H54 (cell line): Measurements from ENCODE around the gene RBBP8NL.

Source experiments
- DNase-seq: peaks from one replicate; pipeline ENCODE4 v3.0.0; 2011; ENCODE audit warnings: low spot score, mixed read lengths; ENCODE audit not compliant: insufficient read length
- FAIRE-seq: peaks from 3 replicates; lab custom pipeline; 2011; peaks lifted over from hg19 to GRCh38; lab: Jason Lieb, UNC
- POLR2A ChIP-seq: IDR thresholded peaks from 2 replicates; pipeline ENCODE4 v1.6.1; 2011; ENCODE audit warnings: low read depth, mild to moderate bottlenecking, low read length

The RBBP8NL gene, protein sequence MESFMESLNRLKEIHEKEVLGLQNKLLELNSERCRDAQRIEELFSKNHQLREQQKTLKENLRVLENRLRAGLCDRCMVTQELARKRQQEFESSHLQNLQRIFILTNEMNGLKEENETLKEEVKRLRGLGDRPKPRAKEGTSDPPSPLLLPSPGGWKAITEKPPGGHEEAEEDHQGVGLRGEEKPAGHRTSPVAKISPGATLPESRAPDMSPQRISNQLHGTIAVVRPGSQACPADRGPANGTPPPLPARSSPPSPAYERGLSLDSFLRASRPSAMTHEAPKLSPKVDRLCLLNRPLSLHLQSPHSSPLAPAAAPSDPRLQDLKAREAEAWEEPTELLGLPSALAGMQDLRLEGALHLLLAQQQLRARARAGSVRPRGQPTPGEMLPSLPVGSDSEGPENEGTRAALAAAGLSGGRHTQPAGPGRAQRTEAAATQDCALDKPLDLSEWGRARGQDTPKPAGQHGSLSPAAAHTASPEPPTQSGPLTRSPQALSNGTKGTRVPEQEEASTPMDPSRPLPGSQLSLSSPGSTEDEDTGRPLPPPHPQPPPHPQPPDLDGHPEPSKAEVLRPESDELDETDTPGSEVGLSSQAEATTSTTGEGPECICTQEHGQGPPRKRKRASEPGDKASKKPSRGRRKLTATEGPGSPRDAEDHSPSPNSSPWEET

GRCh38 chr20:62427172-62428001, at the start of gene RBBP8NL:
TSS of gene RBBP8NL (minus strand) at chr20:62427539. CDS start at chr20:62419647, 7,892 bp downstream.
- TF ChIP-seq POLR2A = no peak
- FAIRE-seq (no peak), DNase-seq (no peak)

DNA sequence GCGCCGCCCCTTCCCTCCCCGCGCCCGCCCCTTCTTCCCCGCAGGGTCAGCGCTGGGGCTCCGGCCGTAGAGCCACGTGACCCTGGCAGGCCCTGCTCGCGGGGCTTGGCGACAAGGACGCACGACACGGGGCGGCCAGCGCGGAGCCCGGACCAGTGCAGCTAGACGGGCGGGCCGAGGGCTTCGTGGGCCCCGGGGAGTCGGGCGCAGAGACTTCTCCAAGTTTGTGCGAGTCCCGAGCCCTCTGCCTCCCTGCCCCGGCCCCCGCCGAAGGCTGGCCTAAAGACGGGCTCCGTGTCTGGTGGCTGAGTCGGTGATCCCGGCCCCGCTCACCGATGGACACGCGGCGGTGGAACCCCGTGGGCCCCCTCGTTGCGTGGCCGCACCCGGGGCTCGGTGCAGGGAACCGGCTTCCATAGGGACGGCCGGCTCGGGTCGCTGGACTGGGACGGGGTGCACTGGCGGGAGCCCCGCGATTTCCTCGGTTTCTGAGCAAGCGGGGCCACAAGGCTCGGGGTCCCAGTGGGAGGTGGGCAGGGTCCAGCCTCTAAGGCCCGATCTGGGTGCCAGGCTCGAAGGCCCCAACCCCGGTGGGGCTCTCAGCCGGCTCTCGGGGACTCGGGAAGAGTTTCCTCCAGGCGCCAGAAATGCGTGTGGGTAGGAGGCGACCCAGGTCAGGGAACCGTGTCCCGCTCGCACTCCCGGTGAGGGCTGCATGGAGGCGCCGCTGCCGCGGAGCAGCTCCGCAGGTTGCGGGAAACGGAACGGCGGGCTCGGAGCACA, 48.9 kb upstream of the RBBP8NL start:
- DNase-seq (no peak), FAIRE-seq (no peak)
- no peak for TF ChIP-seq POLR2A

DNA sequence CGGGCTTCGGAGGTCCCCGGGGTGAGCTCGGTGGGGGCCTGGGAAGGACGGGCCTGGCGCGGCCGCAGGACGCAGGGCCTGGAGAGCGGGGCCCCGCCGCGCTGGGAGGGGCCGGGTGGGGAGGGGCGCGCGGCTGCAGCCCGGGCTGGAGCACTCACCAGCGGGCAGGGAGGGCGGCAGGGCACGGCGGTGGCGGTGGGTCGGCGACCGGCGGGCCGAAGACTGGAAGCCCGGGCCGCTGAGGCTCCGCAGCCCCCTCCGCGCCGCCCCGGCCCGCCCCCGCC, 48.4 kb upstream of the RBBP8NL start, which contains the start of gene GATA5:
Gene GATA5, minus strand, starts transcription at position 224 of the 284 bp plus-strand sequence. CDS start 474 bp downstream, outside the sequence.
- FAIRE-seq = no peak
- no peak for DNase-seq
- TF ChIP-seq POLR2A = no peak

- no peak for FAIRE-seq
- DNase-seq = no peak
- no peak for TF ChIP-seq POLR2A
These were observed 47.9 kb upstream of the RBBP8NL start for GRCh38 chr20:62475027-62475771.

DNA sequence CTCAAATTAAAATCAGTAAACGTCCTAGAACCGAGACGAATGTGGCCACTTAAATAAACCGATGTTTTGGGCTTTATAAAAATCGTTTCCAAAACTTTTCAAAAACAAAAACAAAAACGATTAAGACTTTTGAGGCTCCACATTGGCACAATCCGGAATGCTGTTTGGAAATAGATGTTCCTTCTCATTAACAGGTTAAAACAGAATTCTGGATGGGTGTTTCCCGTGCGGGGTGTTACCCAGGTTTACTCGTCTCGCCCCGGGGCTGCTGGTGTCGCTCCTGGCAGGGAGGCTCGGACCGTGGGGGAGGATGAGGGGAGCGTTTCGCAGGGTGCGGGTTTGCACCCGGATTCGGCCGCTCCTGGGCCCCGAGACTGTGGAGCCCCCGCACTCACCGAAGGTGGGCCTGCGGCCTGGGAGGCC, 47.3 kb upstream of the RBBP8NL start:
- TF ChIP-seq POLR2A = no peak
- DNase-seq = no peak
- FAIRE-seq = no peak

DNA sequence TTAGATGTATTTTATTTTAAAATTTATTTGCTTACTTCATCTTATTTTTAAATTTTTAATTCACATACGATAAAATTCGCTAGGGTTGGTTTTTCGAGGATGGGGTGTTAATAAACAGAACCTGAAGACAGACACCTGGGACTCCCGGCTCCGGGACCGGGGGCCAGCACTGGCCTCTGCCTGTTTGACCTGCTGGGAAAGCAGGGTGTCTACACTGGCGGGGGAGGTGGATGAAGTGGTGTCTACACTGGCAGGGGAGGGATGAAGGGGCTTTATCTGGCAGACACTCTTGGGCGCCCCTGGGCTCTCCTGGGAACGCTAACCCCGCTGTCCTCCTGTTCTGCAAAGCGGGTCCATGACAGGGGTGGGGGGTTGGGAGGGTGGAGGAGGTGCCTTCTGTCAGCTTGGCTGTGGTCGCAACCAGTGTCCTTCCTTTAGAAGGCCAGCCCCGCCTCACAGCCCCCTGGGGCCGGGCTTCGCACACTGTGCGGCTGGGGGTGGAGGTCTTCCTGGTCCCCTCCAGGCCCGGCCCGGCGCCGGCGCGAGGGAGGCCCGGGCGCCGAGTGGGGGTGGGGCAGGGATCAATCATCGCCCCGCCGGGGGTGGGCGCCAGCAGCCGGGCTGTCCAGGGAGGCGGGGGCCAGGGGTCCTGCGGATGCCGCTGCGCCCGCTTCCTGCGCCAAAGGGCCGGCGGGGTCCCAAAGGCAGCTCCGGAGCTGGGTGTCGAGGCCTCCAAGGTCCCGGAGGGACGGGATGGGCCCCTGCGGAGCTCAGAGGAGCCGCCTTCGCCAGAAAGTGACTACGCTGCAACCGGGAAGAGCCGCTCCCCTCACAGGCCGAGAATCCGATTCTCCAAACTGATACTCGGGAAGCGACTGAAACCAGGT, 46.6 kb upstream of the RBBP8NL start:
- no peak for TF ChIP-seq POLR2A
- FAIRE-seq (no peak), DNase-seq (no peak)

- DNase-seq = no peak
- FAIRE-seq = no peak
- TF ChIP-seq POLR2A = no peak
These were observed 45.7 kb upstream of the RBBP8NL start for GRCh38 chr20:62472941-62473585.

- no peak for FAIRE-seq
- no peak for TF ChIP-seq POLR2A
- DNase-seq = no peak
These were observed 45.0 kb upstream of the RBBP8NL start for GRCh38 chr20:62472138-62472940.

DNA sequence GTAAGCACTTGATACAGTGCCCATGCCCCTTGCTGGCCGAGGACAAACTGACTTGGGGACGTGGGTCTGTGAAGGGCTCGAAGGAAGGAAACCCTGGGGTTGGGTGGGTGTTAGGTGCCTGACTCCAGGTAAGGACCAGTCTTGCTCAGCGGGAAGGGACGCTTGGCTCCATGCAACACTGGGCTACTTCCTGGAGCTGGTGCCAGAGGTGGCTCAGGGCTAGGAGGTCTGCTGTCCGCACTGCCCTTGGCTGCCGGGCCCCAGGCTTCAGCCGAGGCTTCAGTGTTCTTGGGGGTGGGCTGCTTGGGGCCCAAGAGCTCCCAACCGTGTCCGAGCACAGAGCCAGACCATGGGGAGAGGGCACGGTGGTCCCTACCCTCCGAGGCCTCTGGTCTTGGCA, 43.1 kb upstream of the RBBP8NL start:
- FAIRE-seq (no peak), DNase-seq (no peak)
- no peak for TF ChIP-seq POLR2A

DNA sequence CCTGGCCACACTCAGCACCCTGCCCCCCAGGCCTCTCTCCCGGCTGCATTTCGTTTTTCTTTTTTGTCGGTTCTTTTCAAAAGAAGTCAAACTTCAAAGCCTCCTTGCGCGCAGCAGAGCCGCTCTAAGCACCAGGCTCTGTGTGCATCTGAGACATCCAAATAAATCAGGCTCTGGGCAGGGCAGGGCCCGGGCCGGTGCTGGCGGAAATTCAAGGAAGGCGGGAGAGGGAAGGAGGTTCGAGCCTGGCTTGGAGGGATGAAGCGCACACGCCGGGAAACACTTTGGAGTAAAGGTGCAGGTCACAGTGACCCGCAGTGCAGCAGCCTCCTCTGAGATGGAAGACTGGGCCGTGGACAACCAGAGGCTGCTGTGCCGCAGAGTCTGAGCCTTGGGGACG, 42.7 kb upstream of the RBBP8NL start:
- no peak for FAIRE-seq
- no peak for TF ChIP-seq POLR2A
- no peak for DNase-seq

- no peak for FAIRE-seq
- TF ChIP-seq POLR2A = no peak
- DNase-seq = no peak
These were observed 42.0 kb upstream of the RBBP8NL start for GRCh38 chr20:62469352-62469751.
